HEK293T (cell line): ENCODE results near the gene CPAMD8.

Experiments used
- BHLHE40 ChIP-seq: fragments of 450-650 bp; IDR thresholded peaks from 2 replicates; pipeline ENCODE4 v1.6.1; 2016; ENCODE audit warnings: mild to moderate bottlenecking, moderate library complexity, borderline replicate concordance
- CTBP1 ChIP-seq: fragments of 450-650 bp; IDR thresholded peaks from 2 replicates; pipeline ENCODE4 v1.6.1; 2016; ENCODE audit warnings: borderline replicate concordance
- ELF4 ChIP-seq: fragments of 450-650 bp; IDR thresholded peaks from 2 replicates; pipeline ENCODE4 v1.6.1; 2017; ENCODE audit warnings: antibody characterized with exemption
- FOXA1 ChIP-seq: fragments of 450-650 bp; IDR thresholded peaks from 2 replicates; pipeline ENCODE4 v1.6.1; 2016; ENCODE audit warnings: mild to moderate bottlenecking
- FOXK2 ChIP-seq: fragments of 450-650 bp; IDR thresholded peaks from 2 replicates; pipeline ENCODE4 v1.6.1; 2016; ENCODE audit warnings: mild to moderate bottlenecking
- FOXM1 ChIP-seq: fragments of 450-650 bp; IDR thresholded peaks from 2 replicates; pipeline ENCODE4 v1.6.1; 2017; ENCODE audit warnings: mild to moderate bottlenecking, borderline replicate concordance
- HDGF ChIP-seq: fragments of 450-650 bp; IDR thresholded peaks from 2 replicates; pipeline ENCODE4 v1.6.1; 2017; ENCODE audit warnings: antibody characterized with exemption, borderline replicate concordance
- NFRKB ChIP-seq: fragments of 450-650 bp; IDR thresholded peaks from 2 replicates; pipeline ENCODE4 v1.6.1; 2016; ENCODE audit warnings: mild to moderate bottlenecking, moderate library complexity
- SP1 ChIP-seq: fragments of 450-650 bp; IDR thresholded peaks from 2 replicates; pipeline ENCODE4 v1.6.1; 2017
- SUZ12 ChIP-seq: fragments of 450-650 bp; IDR thresholded peaks from 2 replicates; pipeline ENCODE4 v1.6.1; 2016; ENCODE audit warnings: mild to moderate bottlenecking
- TARDBP ChIP-seq: fragments of 450-650 bp; IDR thresholded peaks from 2 replicates; pipeline ENCODE4 v1.6.1; 2016
- ZNF384 ChIP-seq: fragments of 450-650 bp; IDR thresholded peaks from 2 replicates; pipeline ENCODE4 v1.6.1; 2016

- TF ChIP-seq FOXM1 (no peak), FOXA1 (no peak), SUZ12 (no peak), NFRKB (no peak), BHLHE40 (no peak), SP1 (no peak), HDGF (no peak), FOXK2 (no peak), CTBP1 (no peak), TARDBP (no peak), ELF4 (no peak), ZNF384 (no peak)
These were observed 24.2 kb downstream of the CPAMD8 start for GRCh38 chr19:17002455-17002854.
